Measurements from ENCODE around the gene PELI3. TPM values are rescaled to one million over a fixed set of nuclear protein-coding genes. Genes with fewer than 3 reads are reported as not detected.
A peak's percentile ranks its signal among the peaks of the same experiment; 100 is the strongest.
"Not testable (repeated sequence)": the region's sequence is repeated elsewhere in the genome, so short reads cannot be mapped to it uniquely, and the experiment has no call there.

PELI3 gene
- total RNA-seq, 1 donor from 2014 or later: 15.5 TPM

GRCh38 chr11:66432597-66432996 is 34.1 kb upstream of the PELI3 start:
- intact Hi-C loops (cut with DNase I): no loop called here
- TF ChIP-seq CTCF (IDR thresholded peaks at IDR 0.05): no peak
- DNase-seq (no peak), ATAC-seq (peak; percentile 75)
- Histone ChIP-seq H3K36me3 (peaks cover 16% of the 10 kb centered on the region), H3K9me3 (no peaks in the 10 kb centered on the region), H3K27me3 (no peaks in the 10 kb centered on the region), H3K4me3 (no peak overlapping the region), H3K27ac (no peak overlapping the region), H3K4me1 (no peaks in the 10 kb centered on the region)

- no peak for ATAC-seq
Measured at GRCh38 chr11:66437979-66438503, 28.7 kb upstream of the PELI3 start.

GRCh38 chr11:66438504-66439466 is 27.9 kb upstream of the PELI3 start, which contains the start of gene MRPL11:
Gene MRPL11, minus strand, starts transcription at chr11:66438848. Its CDS starts 94 bp downstream, at chr11:66438754.
- H3K36me3 ChIP-seq: peaks cover 16% of the 10 kb centered on the region
- H3K9me3 ChIP-seq: peaks cover 7% of the 10 kb centered on the region
- H3K27me3 ChIP-seq: no peaks in the 10 kb centered on the region
- H3K4me3 ChIP-seq: peak within 1 kb of the TSS; percentile 100
- intact Hi-C loops (cut with DNase I): no loop called here
- DNase-seq (peak; percentile 92), ATAC-seq (peak; percentile 100)
- TF ChIP-seq CTCF (IDR thresholded peaks at IDR 0.05): peak; percentile 72
- H3K27ac ChIP-seq: peak within 1 kb of the TSS; percentile 84
- peaks cover 7% of the 10 kb centered on the region for H3K4me1 ChIP-seq

More at GRCh38 chr11:66437979-66438503, 28.7 kb upstream of the PELI3 start:
- intact Hi-C loops (cut with DNase I): no loop called here
- H3K36me3 ChIP-seq: peaks cover 16% of the 10 kb centered on the region
- H3K9me3 ChIP-seq: no peaks in the 10 kb centered on the region
- no peak for DNase-seq
- peak overlapping the region; percentile 84 for H3K27ac ChIP-seq
- H3K4me3 ChIP-seq: peak overlapping the region; percentile 100
- H3K4me1 ChIP-seq: peaks cover 7% of the 10 kb centered on the region
- no peaks in the 10 kb centered on the region for H3K27me3 ChIP-seq
- no peak for TF ChIP-seq CTCF (IDR thresholded peaks at IDR 0.05)

GRCh38 chr11:66440101-66440939 is 26.4 kb upstream of the PELI3 start:
- ATAC-seq; DNase-seq; H3K27me3 ChIP-seq; H3K4me1 ChIP-seq; H3K4me3 ChIP-seq; H3K9me3 ChIP-seq; intact Hi-C loops (cut with DNase I); H3K27ac ChIP-seq: not testable (repeated sequence)
- H3K36me3 ChIP-seq: peaks cover 10% of the 10 kb centered on the region

DNA sequence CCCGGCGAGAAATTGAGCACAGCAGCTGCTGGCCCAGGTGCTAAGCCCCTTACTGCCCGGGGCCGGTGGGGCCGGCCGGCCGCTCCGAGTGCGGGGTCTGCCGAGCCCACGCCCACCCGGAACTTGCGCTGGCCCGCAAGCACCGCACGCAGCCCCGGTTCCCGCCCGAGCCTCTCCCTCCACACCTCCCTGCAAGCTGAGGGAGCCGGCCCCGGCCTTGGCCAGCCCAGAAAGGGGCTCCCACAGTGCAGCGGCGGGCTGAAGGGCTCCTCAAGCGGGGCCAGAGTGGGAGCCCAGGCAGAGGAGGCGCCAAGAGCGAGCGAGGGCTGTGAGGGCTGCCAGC is 25.8 kb upstream of the PELI3 start:
- H3K9me3 ChIP-seq; intact Hi-C loops (cut with DNase I); DNase-seq; ATAC-seq; H3K36me3 ChIP-seq; H3K4me3 ChIP-seq; H3K27ac ChIP-seq; H3K4me1 ChIP-seq; H3K27me3 ChIP-seq: not testable (repeated sequence)

- DNase-seq (no peak), ATAC-seq (peak; percentile 63)
- no peak for TF ChIP-seq CTCF (IDR thresholded peaks at IDR 0.05)
- no peak overlapping the region for H3K4me3 ChIP-seq
- no peaks in the 10 kb centered on the region for H3K4me1 ChIP-seq
- H3K27ac ChIP-seq: no peak overlapping the region
- no peaks in the 10 kb centered on the region for H3K27me3 ChIP-seq
- no peaks in the 10 kb centered on the region for H3K36me3 ChIP-seq
- intact Hi-C loops (cut with DNase I): no loop called here
- peaks cover 7% of the 10 kb centered on the region for H3K9me3 ChIP-seq
Measured at GRCh38 chr11:66443602-66444001, 23.1 kb upstream of the PELI3 start.
